Fibroblast of mammary gland (primary cell): ENCODE results near the gene SNX22.

Source experiments
- DNase-seq: peaks from one replicate; pipeline ENCODE4 v3.0.0-alpha.2; 2010; ENCODE audit warnings: low read depth
- H3K4me3 ChIP-seq: 2 replicates; pipeline ENCODE4 v1.5.1; 2011; ENCODE audit warnings: low read depth, mild to moderate bottlenecking, low read length, moderate library complexity; ENCODE audit not compliant: control insufficient read depth
- CTCF ChIP-seq: conservative IDR thresholded peaks from 2 replicates; pipeline ENCODE4 v1.5.1; 2011; ENCODE audit warnings: low read depth, low read length, inconsistent platforms; ENCODE audit not compliant: control insufficient read depth, insufficient read depth

SNX22 gene

GRCh38 chr15:64185146-64185911, 33.8 kb downstream of the SNX22 start:
- no peak overlapping the region for H3K4me3 ChIP-seq
- no peak for DNase-seq
- TF ChIP-seq CTCF: no peak

- no peak overlapping the region for H3K4me3 ChIP-seq
- no peak for TF ChIP-seq CTCF
- no peak for DNase-seq
Measured at GRCh38 chr15:64187396-64188191, 36.1 kb downstream of the SNX22 start.

GRCh38 chr15:64191971-64192830, 40.7 kb downstream of the SNX22 start:
- no peak for TF ChIP-seq CTCF
- no peak for DNase-seq
- H3K4me3 ChIP-seq: no peak overlapping the region

- TF ChIP-seq CTCF: no peak
- no peak for DNase-seq
- H3K4me3 ChIP-seq: no peak overlapping the region
Measured at GRCh38 chr15:64193971-64194370, 42.4 kb downstream of the SNX22 start.

- no peak for TF ChIP-seq CTCF
- DNase-seq: peak; percentile 77
Measured at GRCh38 chr15:64197425-64197824, 45.9 kb downstream of the SNX22 start.

GRCh38 chr15:64205202-64205601, 53.7 kb downstream of the SNX22 start:
- H3K4me3 ChIP-seq: no peak overlapping the region
- no peak for TF ChIP-seq CTCF
- DNase-seq: no peak

More at GRCh38 chr15:64197425-64197824, 45.9 kb downstream of the SNX22 start:
- no peak overlapping the region for H3K4me3 ChIP-seq
